ENCODE results near the gene DDB1.

The DDB1 gene

DNA sequence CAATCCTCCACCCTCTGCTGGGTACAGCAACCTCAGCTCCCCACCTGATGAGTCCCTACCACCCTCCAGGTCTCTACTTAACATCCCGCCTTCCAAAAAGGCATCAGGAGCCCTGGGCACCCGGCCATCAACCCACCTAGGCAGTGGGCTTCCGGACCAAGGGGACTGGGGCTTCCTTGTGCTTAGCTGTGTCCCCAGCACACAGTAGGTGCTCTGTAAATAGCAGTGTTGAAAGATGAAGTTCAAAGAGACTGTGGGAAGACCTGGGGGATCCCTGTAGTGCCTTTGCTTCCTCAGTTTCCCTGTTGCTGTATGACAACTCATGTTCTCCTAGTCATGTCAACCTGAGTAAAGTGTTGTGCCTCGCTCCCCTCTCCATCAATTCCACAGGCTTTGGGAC, 58.8 kb downstream of the DDB1 start:
- no peak overlapping the region for H3K4me3 ChIP-seq (ENCODE audit: low read depth, low read length)
- CTCF ChIA-PET, result no interaction called here
- POLR2A ChIA-PET, result interaction anchor here (0.7 kb wide), 1 partner anchor 68 kb away, joined by 3 read pairs; no protein-coding TSS in a partner anchor
- no peak for DNase-seq (ENCODE audit: low read depth, low spot score)
- TF ChIP-seq, protein P1, sequence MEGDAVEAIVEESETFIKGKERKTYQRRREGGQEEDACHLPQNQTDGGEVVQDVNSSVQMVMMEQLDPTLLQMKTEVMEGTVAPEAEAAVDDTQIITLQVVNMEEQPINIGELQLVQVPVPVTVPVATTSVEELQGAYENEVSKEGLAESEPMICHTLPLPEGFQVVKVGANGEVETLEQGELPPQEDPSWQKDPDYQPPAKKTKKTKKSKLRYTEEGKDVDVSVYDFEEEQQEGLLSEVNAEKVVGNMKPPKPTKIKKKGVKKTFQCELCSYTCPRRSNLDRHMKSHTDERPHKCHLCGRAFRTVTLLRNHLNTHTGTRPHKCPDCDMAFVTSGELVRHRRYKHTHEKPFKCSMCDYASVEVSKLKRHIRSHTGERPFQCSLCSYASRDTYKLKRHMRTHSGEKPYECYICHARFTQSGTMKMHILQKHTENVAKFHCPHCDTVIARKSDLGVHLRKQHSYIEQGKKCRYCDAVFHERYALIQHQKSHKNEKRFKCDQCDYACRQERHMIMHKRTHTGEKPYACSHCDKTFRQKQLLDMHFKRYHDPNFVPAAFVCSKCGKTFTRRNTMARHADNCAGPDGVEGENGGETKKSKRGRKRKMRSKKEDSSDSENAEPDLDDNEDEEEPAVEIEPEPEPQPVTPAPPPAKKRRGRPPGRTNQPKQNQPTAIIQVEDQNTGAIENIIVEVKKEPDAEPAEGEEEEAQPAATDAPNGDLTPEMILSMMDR (IDR thresholded peaks at IDR 0.05; ENCODE audit: insufficient read depth, low read length, missing control alignments), result no peak

DNA sequence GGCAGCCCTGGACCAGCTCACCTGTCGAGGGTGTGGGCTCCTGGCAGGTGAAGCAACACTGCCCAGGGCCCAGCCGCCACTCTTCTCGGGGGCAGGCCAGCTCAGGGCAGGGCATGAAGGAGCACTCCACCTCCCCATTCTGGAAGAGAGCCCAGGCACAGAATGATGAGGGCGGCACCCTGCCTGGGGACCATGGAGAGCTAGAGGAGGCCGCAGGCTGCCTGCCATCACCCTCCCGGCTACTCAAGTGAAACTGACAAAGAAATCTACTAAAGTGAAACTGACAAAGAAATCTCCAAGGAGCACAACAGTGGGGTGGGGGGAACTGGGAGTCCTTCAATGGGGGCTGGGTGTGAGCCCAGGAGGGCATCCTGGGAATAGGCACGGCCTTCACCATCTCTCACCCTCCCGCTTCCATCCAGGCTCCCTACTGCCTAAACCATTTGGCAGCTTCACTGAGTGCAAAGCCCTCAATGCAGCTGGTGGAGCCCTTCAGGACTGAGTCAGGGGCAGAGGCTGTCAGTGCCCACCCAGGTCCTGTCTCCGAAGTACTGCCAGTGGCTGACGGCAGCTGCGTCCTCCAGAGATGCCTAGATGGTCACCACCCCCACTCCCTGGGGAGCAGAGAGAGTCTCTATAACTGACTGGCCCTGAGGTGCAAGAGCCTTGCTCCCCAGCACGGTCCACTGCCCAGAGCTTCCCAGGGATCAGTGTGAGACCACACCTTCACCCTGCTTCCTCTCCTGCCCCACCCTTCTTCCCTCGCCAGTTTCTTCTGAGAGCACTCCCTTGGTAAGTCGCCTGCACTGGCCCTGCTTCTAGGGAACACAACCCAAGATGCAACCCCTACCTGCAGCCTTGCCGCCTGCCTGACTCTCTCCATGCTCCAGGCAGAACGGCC, 59.5 kb downstream of the DDB1 start:
- ChIA-PET CTCF (no interaction called here), POLR2A (interaction anchor here (0.7 kb wide), 1 partner anchor 68 kb away, joined by 3 read pairs; no protein-coding TSS in a partner anchor)
- H3K4me3 ChIP-seq (ENCODE audit: low read depth, low read length), result no peak overlapping the region
- TF ChIP-seq, protein P1 (IDR thresholded peaks at IDR 0.05; ENCODE audit: insufficient read depth, low read length, missing control alignments), result no peak
- DNase-seq (ENCODE audit: low read depth, low spot score), result no peak

DNA sequence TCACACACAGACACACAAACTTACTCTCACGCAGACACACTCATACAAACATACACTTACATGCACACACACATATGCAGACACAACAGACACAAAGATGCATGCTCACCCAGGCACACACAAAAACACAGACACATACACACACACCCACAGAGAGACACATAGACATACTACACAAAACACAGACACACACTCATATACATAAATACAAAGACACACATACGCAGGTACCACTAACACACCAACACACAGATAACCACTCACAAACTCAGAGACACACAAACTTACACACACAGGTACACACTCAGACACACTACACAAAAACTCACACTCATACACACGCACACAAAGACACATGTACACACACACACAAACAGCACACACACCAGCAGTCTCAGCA, 60.2 kb downstream of the DDB1 start:
- no peak for DNase-seq (ENCODE audit: low read depth, low spot score)
- ChIA-PET POLR2A (no interaction called here), CTCF (no interaction called here)
- TF ChIP-seq, protein P1 (IDR thresholded peaks at IDR 0.05; ENCODE audit: insufficient read depth, low read length, missing control alignments), result no peak
- H3K4me3 ChIP-seq (ENCODE audit: low read depth, low read length), result no peak overlapping the region

DNA sequence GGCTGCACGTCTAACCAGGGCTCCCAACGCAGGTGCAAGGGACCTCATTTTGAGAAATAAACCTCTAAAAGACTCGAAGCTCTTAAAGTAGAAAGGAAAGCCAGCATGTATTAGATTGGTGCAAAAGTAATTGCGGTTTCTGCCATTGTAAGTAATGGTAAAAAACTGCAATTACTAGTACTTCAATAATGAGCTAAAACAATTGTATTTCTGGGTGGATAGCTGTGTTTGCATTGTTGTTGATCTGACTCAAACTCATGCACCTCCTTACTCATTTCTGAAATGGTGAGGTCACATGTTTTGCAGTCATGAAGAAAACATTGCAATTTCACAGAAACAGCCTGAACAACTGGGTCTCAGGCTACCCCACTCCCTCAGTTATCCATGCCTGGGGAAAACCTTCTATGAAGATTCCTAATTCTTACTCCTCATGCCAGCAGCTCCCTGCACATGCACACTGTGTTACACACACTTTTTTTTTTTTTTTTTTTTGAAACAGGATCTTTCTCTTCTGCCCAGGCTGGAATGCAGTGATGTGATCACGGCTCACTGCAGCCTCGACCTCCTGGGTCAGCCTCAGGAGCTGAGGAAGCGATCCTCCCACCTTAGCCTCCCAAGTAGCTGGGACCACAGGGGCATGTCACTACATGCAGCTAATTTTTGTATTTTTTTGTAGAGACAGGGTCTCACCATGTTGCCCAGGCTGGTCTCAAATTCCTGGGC, 62.4 kb downstream of the DDB1 start:
- DNase-seq (ENCODE audit: low read depth, low spot score), result peak; percentile 9
- ChIA-PET CTCF (interaction anchor here (0.8 to 10.3 kb wide), 4 partner anchors 13 to 176 kb away, joined by 3 to 99 read pairs (median 5); no protein-coding TSS in a partner anchor), POLR2A (no interaction called here)
- TF ChIP-seq, protein P1 (IDR thresholded peaks at IDR 0.05; ENCODE audit: insufficient read depth, low read length, missing control alignments), result no peak
- H3K4me3 ChIP-seq (ENCODE audit: low read depth, low read length), result no peak overlapping the region

DNA sequence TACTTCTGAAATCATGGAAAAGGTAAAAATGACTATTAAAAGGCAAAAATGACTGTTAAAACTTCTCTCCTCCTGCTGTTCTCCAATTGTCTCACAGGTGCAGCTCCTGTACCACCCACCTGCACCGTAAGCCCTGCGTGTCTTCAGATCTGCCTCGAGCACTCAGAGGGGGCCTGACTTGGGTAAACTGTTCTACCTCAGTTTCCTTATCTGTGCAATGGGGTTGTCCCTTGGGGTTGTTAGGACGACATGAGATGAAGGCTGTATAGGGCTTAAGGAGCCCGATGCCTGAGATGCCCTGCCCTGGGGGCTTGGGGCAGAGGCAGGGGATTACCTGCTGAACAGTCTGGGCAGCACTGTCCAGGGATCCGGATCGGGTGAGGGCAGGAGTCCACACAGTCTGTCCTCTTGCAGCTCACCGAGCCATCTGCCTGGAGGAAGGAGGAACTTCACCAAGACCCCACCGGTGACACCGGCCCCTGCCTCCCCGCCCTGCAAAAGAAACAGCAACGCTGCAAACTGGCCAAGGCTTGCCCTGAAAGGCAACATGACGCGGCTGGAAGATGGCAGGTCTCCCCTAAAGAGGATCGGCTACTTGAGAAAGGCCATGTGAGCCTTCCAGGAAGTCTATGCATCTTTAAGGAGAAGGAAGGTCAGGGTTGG, 64.2 kb downstream of the DDB1 start:
- ChIA-PET CTCF (interaction anchor here (0.8 to 10.3 kb wide), 3 partner anchors 10 to 116 kb away, joined by 3 to 99 read pairs (median 3); no protein-coding TSS in a partner anchor), POLR2A (no interaction called here)
- no peak for DNase-seq (ENCODE audit: low read depth, low spot score)
- no peak overlapping the region for H3K4me3 ChIP-seq (ENCODE audit: low read depth, low read length)
- TF ChIP-seq, protein P1 (IDR thresholded peaks at IDR 0.05; ENCODE audit: insufficient read depth, low read length, missing control alignments), result no peak

Measured in AG04449 (cell line).